NB4 (cell line): Measurements from ENCODE around the gene MESD.

ENCODE experiments used
- DNase-seq: peaks from one replicate; pipeline ENCODE4 v3.0.0; 2010; ENCODE audit warnings: low read depth
- H3K4me3 ChIP-seq: one replicate; pipeline ENCODE4 v1.5.1; 2011; ENCODE audit warnings: mild to moderate bottlenecking, low read depth, low read length, moderate library complexity
- CTCF ChIP-seq: IDR thresholded peaks from one replicate; pipeline ENCODE4 v1.5.1; 2012; ENCODE audit warnings: low read depth, low read length
- MAX ChIP-seq: IDR thresholded peaks from 2 replicates; pipeline ENCODE4 v1.6.1; 2011; ENCODE audit warnings: low read depth, low read length
- MYC ChIP-seq: IDR thresholded peaks from 2 replicates; pipeline ENCODE4 v1.6.1; 2011; ENCODE audit warnings: low read depth, low read length
- POLR2A ChIP-seq: IDR thresholded peaks from 2 replicates; pipeline ENCODE4 v1.6.1; 2011; ENCODE audit warnings: mild to moderate bottlenecking; ENCODE audit not compliant: insufficient read length; ENCODE audit errors: extremely low read depth

The MESD gene

GRCh38 chr15:81032355-81032754 lies 42.7 kb upstream of the MESD start:
- no peak for DNase-seq
- H3K4me3 ChIP-seq: no peak overlapping the region
- TF ChIP-seq POLR2A: no peak
- no peak for TF ChIP-seq CTCF
- TF ChIP-seq MAX: no peak
- TF ChIP-seq MYC: no peak

- TF ChIP-seq MAX (no peak), POLR2A (no peak), CTCF (no peak), MYC (no peak)
- DNase-seq: no peak
- no peak overlapping the region for H3K4me3 ChIP-seq
Measured at GRCh38 chr15:81031203-81031602, 41.6 kb upstream of the MESD start.

GRCh38 chr15:81030301-81030750 lies 40.7 kb upstream of the MESD start:
- H3K4me3 ChIP-seq: no peak overlapping the region
- TF ChIP-seq MYC (no peak), POLR2A (no peak), CTCF (no peak), MAX (no peak)
- DNase-seq: no peak

GRCh38 chr15:81029414-81030300 lies 40.0 kb upstream of the MESD start:
- DNase-seq: peak; percentile 19
- TF ChIP-seq CTCF (no peak), POLR2A (no peak), MAX (no peak), MYC (no peak)
- no peak overlapping the region for H3K4me3 ChIP-seq

- TF ChIP-seq MAX (no peak), POLR2A (no peak), MYC (no peak), CTCF (no peak)
- H3K4me3 ChIP-seq: no peak overlapping the region
- DNase-seq: no peak
Measured at GRCh38 chr15:81026836-81027599, 37.4 kb upstream of the MESD start.
